IPS DF 6.9 (cell line): ENCODE measurements around the gene RRAD.
"Not testable (repeated sequence)": the region's sequence is repeated elsewhere in the genome, so short reads cannot be mapped to it uniquely, and the experiment has no call there.

Experiments used
- DNase-seq: peaks from one replicate; pipeline ENCODE4 v3.0.0-alpha.2; 2013; ENCODE audit warnings: low read depth, low spot score
- H3K27ac ChIP-seq: one replicate; pipeline ENCODE4 v1.5.1; 2013; ENCODE audit warnings: low read length, control low read depth
- H3K27me3 ChIP-seq: 2 replicates; pipeline ENCODE4 v1.6.1; 2013; ENCODE audit warnings: mild to moderate bottlenecking, low read length; ENCODE audit not compliant: control insufficient read depth, insufficient read depth
- H3K36me3 ChIP-seq: 2 replicates; pipeline ENCODE4 v1.6.1; 2013; ENCODE audit warnings: low read length; ENCODE audit not compliant: control insufficient read depth, insufficient read depth
- H3K4me1 ChIP-seq: 2 replicates; pipeline ENCODE4 v1.6.1; 2013; ENCODE audit warnings: low read length; ENCODE audit not compliant: control insufficient read depth, insufficient read depth
- H3K4me3 ChIP-seq: 2 replicates; pipeline ENCODE4 v1.5.1; 2013; ENCODE audit warnings: mild to moderate bottlenecking, low read length
- H3K9me3 ChIP-seq: 2 replicates; pipeline ENCODE4 v1.6.1; 2013; ENCODE audit warnings: low read length, inconsistent platforms; ENCODE audit not compliant: control insufficient read depth, insufficient read depth
- WGBS: extraction: QIAGEN DNeasy Blood & Tissue Kit; methylation state at CpG from one replicate; pipeline ENCODE4 v1.1.7; 2013; ENCODE audit warnings: mixed read lengths, missing lambda C conversion rate; ENCODE audit not compliant: insufficient read length, insufficient coverage; 5-methylcytosine and 5-hydroxymethylcytosine counted together

Gene RRAD

DNA sequence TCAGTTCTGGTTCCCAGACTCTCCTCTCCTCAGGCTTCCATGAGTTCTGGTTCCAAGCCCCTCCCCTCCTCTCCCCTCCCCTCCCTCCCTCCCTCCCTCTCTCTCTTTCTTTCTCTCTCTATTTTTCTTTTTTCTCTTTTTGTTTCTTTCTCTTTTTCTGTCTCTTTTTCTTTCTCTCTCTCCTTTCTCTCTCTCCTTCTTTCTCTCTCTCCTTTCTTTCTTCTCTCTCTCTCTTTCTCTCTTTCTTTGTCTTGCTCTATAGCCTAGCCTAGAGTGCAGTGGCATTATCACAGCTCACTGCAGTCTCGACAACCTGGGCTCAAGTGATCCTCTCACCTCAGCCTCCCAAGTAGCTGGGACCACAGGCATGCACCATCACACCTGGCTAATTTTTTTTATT, 34.9 kb upstream of the RRAD start:
- H3K27me3 ChIP-seq = no peaks in the 10 kb centered on the region
- H3K4me3 ChIP-seq = no peak overlapping the region
- H3K27ac ChIP-seq = no peak overlapping the region
- DNase-seq = no peak
- no CpG with 5 or more reads among the region's 1 CpG for whole genome bisulfite sequencing
- no peaks in the 10 kb centered on the region for H3K9me3 ChIP-seq
- H3K4me1 ChIP-seq = peaks cover 2% of the 10 kb centered on the region; the same call in 1 of the 2 replicates
- no peaks in the 10 kb centered on the region for H3K36me3 ChIP-seq

DNA sequence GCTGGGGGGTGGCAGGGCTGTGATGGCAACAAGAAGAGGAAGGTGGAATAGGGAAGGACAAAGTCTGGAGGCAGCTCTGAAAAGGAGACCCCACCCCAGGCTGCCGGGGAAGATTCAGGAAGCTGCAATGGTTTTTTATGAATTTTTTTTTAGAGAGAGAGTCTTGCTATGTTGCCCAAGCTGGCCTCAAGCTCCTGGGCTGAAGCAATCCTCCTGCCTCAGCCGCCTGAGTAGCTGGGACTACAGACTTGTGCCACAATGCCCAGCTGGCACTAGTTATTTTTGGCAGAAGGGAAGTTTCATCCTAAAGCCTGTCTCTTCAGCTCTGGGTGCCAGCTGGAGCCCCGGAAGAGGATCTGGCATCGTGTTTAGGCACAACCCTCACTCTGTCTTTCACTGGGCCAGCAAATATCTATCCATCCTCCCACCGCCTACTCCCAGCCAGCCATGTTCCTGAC, 34.4 kb upstream of the RRAD start:
- no peak for DNase-seq
- Histone ChIP-seq H3K4me1 (peaks cover 2% of the 10 kb centered on the region; the same call in 1 of the 2 replicates), H3K27me3 (no peaks in the 10 kb centered on the region), H3K9me3 (no peaks in the 10 kb centered on the region), H3K27ac (no peak overlapping the region), H3K36me3 (no peaks in the 10 kb centered on the region), H3K4me3 (no peak overlapping the region)
- WGBS = no CpG with 5 or more reads among the region's 5 CpGs

DNA sequence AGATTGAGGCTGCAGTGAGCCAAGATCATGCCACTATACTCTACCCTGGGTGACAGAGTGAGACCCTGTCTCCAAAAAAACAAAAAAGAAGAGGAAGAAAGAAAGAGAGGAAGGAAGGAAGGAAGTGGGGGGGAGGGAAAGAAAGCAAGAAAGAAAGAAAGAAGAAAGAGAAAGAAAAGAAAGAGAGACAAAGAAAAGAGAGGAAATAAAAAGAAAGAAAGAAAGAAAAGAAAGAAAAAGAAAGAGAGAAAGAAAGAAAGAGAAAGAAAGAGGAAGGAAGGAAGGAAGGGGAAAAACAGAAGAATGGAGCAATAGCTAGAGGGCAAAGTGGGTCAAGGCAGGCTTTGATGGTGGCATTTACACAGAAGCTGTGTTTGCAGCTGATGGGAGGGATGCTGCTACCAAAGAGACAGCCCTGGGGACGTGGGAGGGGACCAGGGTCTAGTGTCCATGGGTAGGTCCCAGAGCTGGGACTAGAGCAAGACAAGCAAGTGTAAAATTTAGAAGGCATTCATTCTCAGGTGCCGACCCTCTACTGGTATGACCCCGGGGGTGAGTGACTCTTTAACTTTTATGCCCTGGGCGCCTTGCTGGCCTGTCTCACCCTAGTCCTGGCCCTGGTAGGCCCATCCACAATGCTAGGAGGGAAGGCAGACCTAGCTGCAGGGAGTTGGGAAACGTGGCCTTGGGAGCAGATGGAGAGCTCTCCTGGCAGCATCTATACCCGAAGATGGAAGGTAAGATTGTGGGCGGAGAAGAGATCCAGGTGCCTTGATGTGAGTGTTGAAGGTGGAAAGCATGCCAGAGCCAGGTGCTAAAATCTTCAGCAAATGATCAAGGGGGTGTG, 33.7 kb upstream of the RRAD start:
- no peaks in the 10 kb centered on the region for H3K36me3 ChIP-seq
- H3K9me3 ChIP-seq = no peaks in the 10 kb centered on the region
- DNase-seq = no peak
- H3K27ac ChIP-seq = no peak overlapping the region
- no peaks in the 10 kb centered on the region for H3K27me3 ChIP-seq
- peaks cover 2% of the 10 kb centered on the region; the same call in 1 of the 2 replicates for H3K4me1 ChIP-seq
- no peak overlapping the region for H3K4me3 ChIP-seq
- no CpG with 5 or more reads among the region's 7 CpGs for WGBS

DNA sequence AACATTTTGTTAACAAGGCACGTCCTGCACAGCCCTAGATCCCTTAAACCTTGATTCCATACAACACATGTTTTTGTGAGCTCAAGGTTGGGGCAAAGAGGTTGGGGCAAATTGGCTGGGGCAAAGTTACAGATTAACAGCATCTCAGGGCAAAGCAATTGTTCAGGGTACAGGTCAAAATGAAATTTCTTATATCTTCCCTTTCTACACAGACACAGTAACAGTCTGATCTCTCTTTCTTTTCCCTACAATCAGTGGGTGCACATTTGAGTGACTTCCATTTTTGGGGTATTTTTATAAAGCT, 30.8 kb upstream of the RRAD start:
- WGBS = no CpG with 5 or more reads among the region's 1 CpG
- not testable (repeated sequence) for DNase-seq, H3K27ac ChIP-seq, H3K27me3 ChIP-seq, H3K9me3 ChIP-seq, H3K4me3 ChIP-seq, H3K4me1 ChIP-seq, H3K36me3 ChIP-seq

DNA sequence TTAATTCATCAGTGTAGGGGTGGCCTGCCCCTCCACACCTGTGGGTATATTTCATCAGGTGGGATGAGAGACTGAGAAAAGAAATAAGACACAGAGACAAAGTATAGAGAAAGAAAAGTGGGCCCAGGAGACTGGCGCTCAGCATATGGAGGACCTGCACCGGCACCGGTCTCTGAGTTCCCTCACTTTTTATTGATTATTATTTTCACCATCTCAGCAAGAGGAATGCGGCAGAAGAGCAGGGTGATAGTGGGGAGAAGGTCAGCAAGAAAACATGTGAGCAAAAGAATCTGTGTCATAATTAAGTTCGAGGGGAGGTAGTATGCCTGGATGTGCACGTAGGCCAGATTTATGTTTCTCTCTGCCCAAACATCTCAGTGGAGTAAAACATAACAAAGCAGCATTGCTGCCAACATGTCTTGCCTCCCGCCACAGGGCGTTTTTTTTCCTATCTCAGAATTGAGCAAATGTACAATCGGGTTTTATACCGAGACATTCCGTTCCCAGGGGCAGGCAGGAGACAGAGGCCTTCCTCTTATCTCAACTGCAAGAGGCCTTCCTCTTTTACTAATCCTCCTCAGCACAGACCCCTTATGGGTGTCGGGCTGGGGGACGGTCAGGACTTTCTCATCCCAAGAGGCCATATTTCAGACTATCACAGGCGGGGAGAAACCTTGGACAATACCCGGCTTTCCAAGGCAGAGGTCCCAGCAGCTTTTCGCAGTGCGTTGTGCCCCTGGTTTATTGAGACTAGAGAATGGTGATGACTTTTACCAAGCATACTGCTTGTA, 30.2 kb upstream of the RRAD start:
- H3K27ac ChIP-seq, H3K9me3 ChIP-seq, H3K4me3 ChIP-seq, H3K36me3 ChIP-seq, H3K27me3 ChIP-seq, H3K4me1 ChIP-seq, DNase-seq: not testable (repeated sequence)
- WGBS = no CpG with 5 or more reads among the region's 17 CpGs

DNA sequence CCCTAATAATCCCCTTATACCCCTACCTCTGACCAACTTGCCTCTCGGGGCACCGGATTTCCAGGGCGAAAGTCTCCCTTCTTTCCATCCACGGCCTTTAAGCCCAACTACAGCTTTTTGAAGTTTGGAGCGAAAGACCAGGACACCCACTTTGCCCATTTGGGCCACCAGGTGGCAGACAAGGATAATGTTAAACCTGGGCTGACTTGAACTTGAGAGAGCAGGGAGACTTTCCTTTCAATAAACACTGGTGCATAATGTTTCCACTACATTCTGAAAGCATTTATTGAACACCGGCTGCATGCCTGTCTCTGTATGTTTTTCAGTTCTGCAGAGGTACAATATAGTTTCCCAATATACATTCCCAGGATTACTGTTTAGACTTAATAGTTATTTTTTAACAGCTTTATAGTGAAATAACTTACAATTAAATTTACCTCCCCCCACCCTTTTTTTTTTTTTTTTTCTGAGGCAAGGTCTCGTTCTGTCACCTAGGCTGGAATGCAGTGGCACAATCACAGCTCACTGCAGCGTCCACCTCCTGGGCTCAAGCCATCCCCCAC, 28.8 kb upstream of the RRAD start:
- H3K27me3 ChIP-seq = peaks cover 7% of the 10 kb centered on the region
- no peaks in the 10 kb centered on the region for H3K9me3 ChIP-seq
- DNase-seq = peak; percentile 54
- no peaks in the 10 kb centered on the region for H3K36me3 ChIP-seq
- no peak overlapping the region for H3K4me3 ChIP-seq
- WGBS = no CpG with 5 or more reads among the region's 8 CpGs
- H3K4me1 ChIP-seq = no peaks in the 10 kb centered on the region
- H3K27ac ChIP-seq = no peak overlapping the region

DNA sequence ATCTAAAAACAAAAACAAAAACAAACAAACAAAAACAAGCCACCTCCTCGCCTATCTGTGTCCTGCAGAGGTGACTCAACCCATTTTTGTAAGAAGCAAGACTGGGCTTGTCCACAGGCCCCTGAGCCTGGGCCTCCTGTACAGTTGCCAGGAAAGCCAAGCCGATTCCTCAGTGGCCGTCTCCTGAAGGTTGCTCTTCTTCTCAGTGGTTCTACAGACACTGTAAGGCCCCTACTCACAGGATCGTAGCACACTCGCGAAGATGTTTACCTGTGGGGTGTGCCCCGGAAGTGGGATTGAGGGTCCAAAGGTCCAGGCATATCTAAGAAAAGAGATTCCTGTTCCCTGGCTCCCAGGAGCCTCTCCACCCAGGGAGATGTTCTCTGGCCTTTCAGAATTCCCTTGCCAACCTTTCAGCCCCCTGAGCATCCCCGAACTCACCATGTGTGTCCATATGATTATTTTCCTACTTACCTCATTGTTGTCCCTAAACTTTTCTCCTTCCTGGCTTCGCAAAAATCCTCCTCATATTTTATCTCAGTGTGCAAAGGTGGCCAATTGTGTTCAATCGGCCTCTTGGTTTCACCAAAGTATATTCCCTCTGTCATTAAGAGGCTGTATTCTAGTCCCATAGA, 28.2 kb upstream of the RRAD start:
- H3K9me3 ChIP-seq = no peaks in the 10 kb centered on the region
- peaks cover 13% of the 10 kb centered on the region for H3K27me3 ChIP-seq
- DNase-seq = no peak
- H3K4me3 ChIP-seq = no peak overlapping the region
- no peaks in the 10 kb centered on the region for H3K4me1 ChIP-seq
- WGBS = no CpG with 5 or more reads among the region's 10 CpGs
- H3K36me3 ChIP-seq = no peaks in the 10 kb centered on the region
- no peak overlapping the region for H3K27ac ChIP-seq

DNA sequence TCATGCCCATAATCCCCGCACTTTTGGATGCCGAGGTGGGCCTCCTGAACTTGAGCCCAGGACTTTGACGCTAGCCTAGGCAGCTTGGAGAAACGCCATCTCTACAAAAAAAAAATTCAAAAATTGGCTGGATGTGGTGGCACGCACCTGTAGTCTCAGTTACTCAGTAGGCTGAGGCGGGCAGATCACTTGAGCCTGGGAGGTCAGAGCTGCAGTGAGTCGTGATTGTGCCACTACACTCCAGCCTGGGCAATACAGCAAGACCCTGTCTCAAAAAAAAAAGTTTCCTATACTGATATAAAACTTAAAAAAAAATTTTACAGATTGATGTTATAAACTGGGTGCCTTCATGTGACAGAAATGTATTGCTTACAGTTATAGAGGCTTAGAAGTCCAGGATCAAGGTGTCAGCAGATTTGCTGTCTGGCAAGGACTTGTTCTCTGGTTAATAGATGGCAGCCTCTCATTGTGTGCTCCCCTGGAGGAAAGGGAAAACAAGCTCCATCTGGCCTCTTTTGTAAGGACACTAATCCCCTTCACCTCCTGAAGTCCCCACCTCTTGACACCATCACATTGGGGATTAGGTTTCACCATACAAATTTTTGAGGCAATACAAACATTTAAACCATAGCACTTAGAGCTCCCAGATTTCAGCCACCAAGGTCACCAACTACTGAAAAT, 27.2 kb upstream of the RRAD start:
- Histone ChIP-seq H3K4me3 (no peak overlapping the region), H3K4me1 (0 out of 2 replicates have a peak, but pooled peaks cover 1% of the 10 kb centered on the region), H3K36me3 (no peaks in the 10 kb centered on the region), H3K27me3 (peaks cover 22% of the 10 kb centered on the region), H3K9me3 (no peaks in the 10 kb centered on the region), H3K27ac (no peak overlapping the region)
- WGBS = no CpG with 5 or more reads among the region's 7 CpGs
- DNase-seq = no peak

DNA sequence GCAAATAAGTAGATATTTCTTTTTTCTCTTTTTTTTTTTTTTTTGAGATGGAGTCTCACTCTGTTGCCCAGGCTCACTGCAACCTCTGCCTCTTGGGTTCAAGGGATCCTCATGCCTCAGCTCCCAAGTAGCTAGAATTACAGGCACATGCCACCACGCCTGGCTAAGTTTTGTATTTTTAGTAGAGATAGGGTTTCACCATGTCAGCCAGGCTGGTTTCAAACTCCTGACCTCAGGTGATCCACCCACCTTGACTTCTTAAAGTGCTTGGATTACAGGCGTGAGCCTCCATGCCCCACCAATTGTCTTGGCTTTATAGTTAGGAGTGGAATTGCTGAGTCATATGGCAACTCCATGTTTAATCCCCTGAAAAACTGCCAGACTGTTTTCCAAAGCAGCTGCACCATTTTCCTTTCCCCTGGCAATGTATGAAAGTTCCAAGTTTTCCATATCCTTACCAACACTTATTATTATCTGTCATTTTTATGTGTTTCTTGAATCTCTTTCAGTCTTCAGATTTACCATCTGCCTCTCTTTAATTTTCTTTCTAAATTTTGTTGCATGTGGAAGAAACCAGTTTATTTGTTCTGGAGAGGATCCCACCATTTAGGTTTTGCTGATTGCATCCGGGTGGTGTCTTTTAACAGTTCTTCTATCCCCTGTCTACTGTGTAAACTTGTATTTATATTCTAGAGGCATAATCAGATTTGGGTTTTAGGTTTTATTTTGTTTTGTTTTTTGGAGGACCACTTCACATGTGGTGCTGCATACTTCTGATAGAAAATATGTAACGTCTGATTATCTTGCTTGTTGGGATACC, 25.8 kb upstream of the RRAD start:
- Histone ChIP-seq H3K9me3 (no peaks in the 10 kb centered on the region), H3K4me1 (0 out of 2 replicates have a peak, but pooled peaks cover 1% of the 10 kb centered on the region), H3K4me3 (no peak overlapping the region), H3K27me3 (peaks cover 25% of the 10 kb centered on the region), H3K27ac (no peak overlapping the region), H3K36me3 (no peaks in the 10 kb centered on the region)
- no peak for DNase-seq
- no CpG with 5 or more reads among the region's 4 CpGs for WGBS
